ENCODE results near the gene SLC28A3.

GRCh38 chr9:84271921-84272556 lies 68.5 kb downstream of the SLC28A3 start:
- TF ChIP-seq CTCF (IDR thresholded peaks at IDR 0.05) (0 out of 2 replicates have a peak, but pooled peaks have one; percentile 14), ZNF512 (CRISPR knock-in tag; IDR thresholded peaks at IDR 0.05; ENCODE audit: borderline replicate concordance) (no peak), NFYB (CRISPR knock-in tag; conservative IDR thresholded peaks at IDR 0.05; ENCODE audit: low read depth) (no peak), ETV6 (CRISPR knock-in tag; IDR thresholded peaks at IDR 0.05) (no peak)

Data from WTC11 (cell line).